ENCODE results near the gene GAR1.
"Not testable (repeated sequence)": the region's sequence is repeated elsewhere in the genome, so short reads cannot be mapped to it uniquely, and the experiment has no call there.

Gene GAR1

DNA sequence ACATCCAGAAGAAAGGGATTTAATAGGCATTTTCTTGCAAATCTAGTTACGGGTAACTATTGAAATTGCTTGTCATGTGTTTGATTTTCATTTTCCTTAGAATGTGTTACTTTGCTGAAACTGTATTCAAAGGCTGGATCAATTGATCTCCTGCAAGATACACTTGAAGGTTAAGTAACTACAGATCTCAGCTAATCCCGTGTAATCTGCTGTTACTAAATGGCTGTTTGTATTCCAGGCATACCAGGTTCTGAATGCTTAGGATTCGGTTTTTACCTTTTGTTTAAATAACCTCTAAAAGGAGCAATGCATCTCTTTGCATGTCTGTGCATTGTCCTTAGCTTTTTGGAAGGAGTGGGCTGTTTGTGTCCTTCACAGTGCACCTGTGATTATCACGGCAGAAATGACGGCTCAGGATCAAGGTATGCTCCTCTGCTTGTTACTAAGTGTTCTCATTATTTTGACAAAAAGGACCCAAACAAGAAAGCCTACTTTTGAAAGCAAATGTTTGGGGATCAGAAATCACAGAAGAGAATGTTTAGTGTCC is 32.4 kb downstream of the GAR1 start, which contains the start of gene LRIT3:
LRIT3 (plus strand) TSS at position 212 of the 547 bp plus-strand sequence; CDS start at position 307, 95 bp downstream.
- no peak for DNase-seq

DNA sequence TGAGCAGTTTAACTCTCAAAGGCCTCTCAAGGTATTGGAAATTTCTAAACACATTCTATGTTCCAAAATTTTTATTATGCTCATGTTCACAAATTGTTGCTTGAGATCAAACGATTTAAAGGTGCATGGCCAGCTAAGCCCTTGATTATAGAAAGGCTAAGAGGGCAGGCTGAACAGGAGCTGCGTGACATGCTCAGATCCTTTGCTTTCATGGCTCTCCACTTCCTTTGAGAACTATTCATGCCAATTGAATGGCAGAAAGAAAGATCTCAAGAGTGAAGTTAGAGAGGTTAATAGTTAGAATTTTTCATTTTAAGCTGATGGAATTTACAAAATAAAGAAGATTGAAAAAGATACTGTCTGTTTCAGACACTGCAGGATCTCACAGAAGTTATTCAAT is 32.9 kb downstream of the GAR1 start:
- DNase-seq: no peak

GRCh38 chr4:109850601-109851000 is 35.0 kb downstream of the GAR1 start:
- no peak for DNase-seq

- DNase-seq: not testable (repeated sequence)
Measured at GRCh38 chr4:109859426-109860300, 44.1 kb downstream of the GAR1 start.

- DNase-seq: no peak
Measured at GRCh38 chr4:109861271-109861670, 45.7 kb downstream of the GAR1 start.

DNA sequence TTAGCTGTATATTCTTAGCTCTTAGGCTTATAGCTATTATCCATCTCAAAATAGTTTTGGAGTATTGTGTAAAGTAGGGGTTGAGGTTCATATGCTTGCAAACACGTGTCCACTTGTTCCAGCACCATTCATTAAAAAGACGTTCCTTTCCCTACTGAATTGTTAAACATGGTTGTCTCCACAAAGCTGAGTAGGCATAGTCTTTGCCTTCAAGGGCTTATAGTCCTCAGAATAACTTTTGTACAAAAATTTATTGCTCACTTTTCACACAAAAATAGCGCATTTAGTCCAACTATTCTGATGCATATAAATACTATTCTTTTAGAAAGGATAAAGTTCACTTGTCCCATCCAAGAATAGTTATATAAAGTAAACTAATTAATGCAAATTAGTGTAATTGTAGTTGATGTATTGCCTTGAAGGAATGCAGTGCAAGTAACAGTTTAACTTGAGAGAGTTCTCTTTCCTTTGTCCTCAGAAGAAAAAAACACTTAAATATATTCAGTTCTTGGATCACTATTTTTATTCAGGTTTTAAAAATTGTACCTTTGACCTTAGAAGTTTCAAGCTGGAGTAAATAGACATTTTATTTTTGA is 46.5 kb downstream of the GAR1 start:
- DNase-seq: no peak

- DNase-seq: no peak
Measured at GRCh38 chr4:109864134-109864533, 48.6 kb downstream of the GAR1 start.

DNA sequence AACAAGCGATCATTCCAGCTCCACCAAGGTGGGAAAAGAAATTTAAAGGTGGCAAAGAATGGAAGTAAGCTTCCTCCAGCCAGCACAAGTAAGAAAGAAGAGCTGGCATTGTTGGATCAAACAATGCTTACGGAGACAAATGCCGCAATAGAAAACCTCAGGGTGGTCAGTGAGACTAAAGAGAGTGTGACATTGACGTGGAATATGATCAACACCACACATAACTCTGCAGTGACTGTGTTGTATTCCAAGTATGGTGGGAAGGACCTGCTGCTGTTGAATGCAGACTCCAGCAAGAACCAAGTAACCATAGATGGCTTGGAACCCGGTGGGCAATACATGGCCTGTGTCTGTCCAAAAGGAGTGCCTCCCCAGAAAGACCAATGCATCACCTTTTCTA is 54.5 kb downstream of the GAR1 start:
- DNase-seq: no peak

DNA sequence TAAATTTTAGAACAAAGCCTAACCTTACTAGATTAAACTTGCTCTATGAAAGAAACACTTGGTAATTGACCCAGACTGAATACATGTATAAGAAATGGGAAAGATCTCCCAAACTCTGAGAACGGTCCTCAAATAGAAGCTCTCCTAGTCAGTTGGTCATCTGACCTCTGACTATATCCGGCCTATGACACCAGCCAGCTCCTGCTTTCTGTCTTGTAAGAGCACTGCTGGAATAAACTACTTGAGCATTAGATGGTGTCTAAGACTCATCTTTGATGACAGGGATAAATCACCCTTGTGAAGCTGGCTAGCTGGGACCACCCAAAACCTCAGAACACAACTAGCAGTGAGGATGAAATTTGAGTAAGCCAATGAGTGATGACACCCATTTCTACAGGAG is 56.5 kb downstream of the GAR1 start:
- DNase-seq: no peak

- DNase-seq: no peak
Measured at GRCh38 chr4:109872950-109873656, 57.5 kb downstream of the GAR1 start.

DNA sequence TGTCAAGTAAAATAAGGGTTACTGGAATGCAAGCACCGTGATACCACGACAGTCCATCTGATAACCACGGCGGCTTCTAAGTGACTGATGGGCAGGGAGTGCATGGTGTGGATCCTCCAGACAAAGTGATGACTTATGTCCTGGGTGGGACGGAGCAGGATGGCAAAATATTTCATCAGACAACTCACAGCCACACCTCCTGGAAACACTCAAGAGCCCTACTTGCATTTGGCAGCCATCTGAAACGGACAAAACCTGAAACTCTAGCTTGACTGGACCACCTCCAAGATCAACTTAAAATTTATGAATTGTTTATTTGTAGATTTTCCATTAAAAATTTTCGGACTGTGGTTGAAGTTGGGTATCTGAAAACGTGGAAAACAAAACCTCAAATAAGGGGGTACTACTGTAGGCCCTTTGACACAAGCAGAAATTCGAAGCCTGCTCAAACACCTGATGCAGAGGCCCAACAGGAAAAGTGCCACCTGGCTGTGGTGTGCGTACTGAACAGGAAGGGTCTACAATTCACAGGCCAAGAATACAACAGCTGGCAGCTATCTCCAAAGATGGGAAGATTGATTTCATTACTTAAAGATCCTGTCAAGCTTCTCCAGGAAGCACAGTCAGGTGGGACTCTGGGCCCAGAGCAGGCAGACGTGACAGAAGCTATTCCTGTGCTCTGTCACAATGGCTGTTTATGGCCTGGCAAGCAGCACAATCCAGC is 58.4 kb downstream of the GAR1 start:
- no peak for DNase-seq

Data from right hindlimb (tissue), 1 donor.